ENCODE results near the gene UBAC2.

DNA sequence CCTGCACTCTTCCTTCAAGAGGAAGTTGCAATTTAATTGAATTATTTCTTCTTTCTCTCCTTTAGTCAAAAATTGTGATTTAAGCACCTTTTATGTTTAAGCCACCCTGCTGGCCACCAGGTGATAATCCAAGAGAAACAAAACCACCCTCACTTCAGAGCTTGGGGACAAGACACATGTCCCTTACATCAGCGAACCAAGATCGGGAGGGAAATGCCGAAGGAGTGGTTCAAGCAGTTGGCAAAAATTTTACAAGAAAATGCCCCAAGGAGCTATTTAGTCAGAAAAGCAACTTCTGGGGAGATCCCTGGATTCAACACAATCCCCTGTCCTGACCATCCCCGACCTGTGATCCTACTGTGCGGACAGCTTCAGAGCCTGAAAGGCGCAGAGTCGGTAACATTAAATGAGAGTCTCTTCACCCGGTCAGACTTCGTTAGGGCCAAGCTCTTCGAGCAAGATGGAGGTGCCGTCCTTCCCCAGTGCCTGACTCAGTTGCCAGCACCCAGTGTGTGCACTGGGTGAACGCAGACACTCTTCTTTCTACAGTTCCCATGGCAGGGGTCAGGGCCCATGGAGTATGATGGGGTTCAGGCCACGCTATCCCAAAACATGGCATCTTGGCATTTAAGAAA lies 222.0 kb downstream of the UBAC2 start:
- no peak for TF ChIP-seq CTCF (IDR thresholded peaks at IDR 0.05)
- no peak for TF ChIP-seq POLR2A (IDR thresholded peaks at IDR 0.05)
- TF ChIP-seq EP300 (IDR thresholded peaks at IDR 0.05), result no peak
- no peak for TF ChIP-seq POLR2AphosphoS5 (IDR thresholded peaks at IDR 0.05)

Data from sigmoid colon (tissue), 4 donors.